Upper lobe of right lung (tissue), 1 donor: Measurements from ENCODE around the gene SLC6A6. TPM values are rescaled to one million over a fixed set of nuclear protein-coding genes. Genes with fewer than 3 reads are reported as not detected.
A peak's percentile ranks its signal among the peaks of the same experiment; 100 is the strongest.

ENCODE experiments used
- ATAC-seq: fragments of 200-7000 bp; cut with Tn5 transposase; one replicate; pipeline ENCODE4 v1.9.1; 2020; ENCODE audit warnings: mild to moderate bottlenecking, moderate library complexity
- DNase-seq: peaks from one replicate; pipeline ENCODE4 v3.0.0-alpha.2; 2020
- H3K27ac ChIP-seq: fragments of 200-600 bp; one replicate; pipeline ENCODE4 v1.8.0; 2022
- H3K27me3 ChIP-seq: fragments of 200-600 bp; one replicate; pipeline ENCODE4 v1.8.0; 2022; ENCODE audit warnings: mild to moderate bottlenecking
- H3K36me3 ChIP-seq: fragments of 200-600 bp; one replicate; pipeline ENCODE4 v1.8.0; 2022
- H3K4me1 ChIP-seq: fragments of 200-600 bp; one replicate; pipeline ENCODE4 v1.8.0; 2022
- H3K4me3 ChIP-seq: fragments of 200-600 bp; one replicate; pipeline ENCODE4 v1.8.0; 2022; ENCODE audit warnings: mild to moderate bottlenecking
- H3K9me3 ChIP-seq: fragments of 200-600 bp; one replicate; pipeline ENCODE4 v1.8.0; 2022
- intact Hi-C: fragments of 100-400 bp; cut with DNase I; formaldehyde crosslinking; loops from one replicate; pipeline ENCODE4 v1.11.0; 2022
- total RNA-seq: library from RNA; stranded (reverse); fragmentation: NEBNext Ultra II Directional; extraction: Animal tissue kit (Norgen Biotek cat#: 25700); gene quantifications from one replicate; pipeline ENCODE4 v1.2.1, GENCODE V29; 2021
- TF ChIP-seq, protein P1 (sequence below): fragments of 200-600 bp; IDR thresholded peaks from one replicate; pipeline ENCODE4 v1.8.0; 2022; ENCODE audit warnings: antibody characterized with exemption
- donor health status: DM: no; HTN: yes; CAD: no; lungs with severe emphysema.

The SLC6A6 gene
- total RNA-seq, 1 donor from 2014 or later = 54.3 TPM

DNA sequence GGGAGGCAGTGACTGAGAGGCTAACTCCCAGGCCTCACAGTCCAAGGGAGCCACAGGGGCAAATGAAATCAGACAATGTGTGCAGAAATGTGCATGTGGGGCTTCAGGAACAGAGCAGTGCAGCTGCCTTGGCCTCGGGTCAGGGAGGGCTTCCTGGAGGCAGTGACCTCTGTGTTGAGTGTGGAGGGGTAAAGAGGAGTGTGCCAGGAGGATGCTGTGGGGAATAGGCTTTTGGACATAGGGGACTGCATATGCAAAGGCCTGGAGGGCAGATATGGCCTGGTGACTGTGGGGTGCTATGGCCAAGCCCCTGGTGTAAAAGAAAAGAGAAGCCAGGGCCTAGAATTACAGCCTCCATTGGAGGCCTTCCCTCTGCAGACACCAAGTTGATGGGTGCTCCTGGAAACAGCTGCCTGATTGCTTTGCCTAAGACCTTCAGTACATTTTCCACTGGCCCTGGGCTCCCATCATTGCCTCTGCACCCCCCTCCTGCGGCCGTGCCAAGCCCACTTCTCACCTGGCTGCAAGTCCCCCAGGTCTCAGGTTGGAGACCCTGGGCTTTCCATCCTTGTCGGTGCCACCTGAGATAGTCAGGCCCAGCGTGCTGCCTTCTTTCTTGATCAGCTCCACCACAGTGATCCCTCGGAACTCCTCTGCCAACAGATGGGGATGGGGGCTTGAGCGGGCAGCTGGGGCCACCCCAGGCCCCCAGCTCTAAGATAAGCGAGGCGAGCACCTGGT, 122.7 kb downstream of the SLC6A6 start:
- no peaks in the 10 kb centered on the region for H3K9me3 ChIP-seq
- H3K27me3 ChIP-seq = no peaks in the 10 kb centered on the region
- no peak overlapping the region for H3K27ac ChIP-seq
- no peak overlapping the region for H3K4me3 ChIP-seq
- intact Hi-C loops = no loop called here
- H3K36me3 ChIP-seq = no peaks in the 10 kb centered on the region
- DNase-seq (peak; percentile 46), ATAC-seq (no peak)
- TF ChIP-seq, protein P1, sequence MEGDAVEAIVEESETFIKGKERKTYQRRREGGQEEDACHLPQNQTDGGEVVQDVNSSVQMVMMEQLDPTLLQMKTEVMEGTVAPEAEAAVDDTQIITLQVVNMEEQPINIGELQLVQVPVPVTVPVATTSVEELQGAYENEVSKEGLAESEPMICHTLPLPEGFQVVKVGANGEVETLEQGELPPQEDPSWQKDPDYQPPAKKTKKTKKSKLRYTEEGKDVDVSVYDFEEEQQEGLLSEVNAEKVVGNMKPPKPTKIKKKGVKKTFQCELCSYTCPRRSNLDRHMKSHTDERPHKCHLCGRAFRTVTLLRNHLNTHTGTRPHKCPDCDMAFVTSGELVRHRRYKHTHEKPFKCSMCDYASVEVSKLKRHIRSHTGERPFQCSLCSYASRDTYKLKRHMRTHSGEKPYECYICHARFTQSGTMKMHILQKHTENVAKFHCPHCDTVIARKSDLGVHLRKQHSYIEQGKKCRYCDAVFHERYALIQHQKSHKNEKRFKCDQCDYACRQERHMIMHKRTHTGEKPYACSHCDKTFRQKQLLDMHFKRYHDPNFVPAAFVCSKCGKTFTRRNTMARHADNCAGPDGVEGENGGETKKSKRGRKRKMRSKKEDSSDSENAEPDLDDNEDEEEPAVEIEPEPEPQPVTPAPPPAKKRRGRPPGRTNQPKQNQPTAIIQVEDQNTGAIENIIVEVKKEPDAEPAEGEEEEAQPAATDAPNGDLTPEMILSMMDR = no peak
- H3K4me1 ChIP-seq = no peaks in the 10 kb centered on the region

DNA sequence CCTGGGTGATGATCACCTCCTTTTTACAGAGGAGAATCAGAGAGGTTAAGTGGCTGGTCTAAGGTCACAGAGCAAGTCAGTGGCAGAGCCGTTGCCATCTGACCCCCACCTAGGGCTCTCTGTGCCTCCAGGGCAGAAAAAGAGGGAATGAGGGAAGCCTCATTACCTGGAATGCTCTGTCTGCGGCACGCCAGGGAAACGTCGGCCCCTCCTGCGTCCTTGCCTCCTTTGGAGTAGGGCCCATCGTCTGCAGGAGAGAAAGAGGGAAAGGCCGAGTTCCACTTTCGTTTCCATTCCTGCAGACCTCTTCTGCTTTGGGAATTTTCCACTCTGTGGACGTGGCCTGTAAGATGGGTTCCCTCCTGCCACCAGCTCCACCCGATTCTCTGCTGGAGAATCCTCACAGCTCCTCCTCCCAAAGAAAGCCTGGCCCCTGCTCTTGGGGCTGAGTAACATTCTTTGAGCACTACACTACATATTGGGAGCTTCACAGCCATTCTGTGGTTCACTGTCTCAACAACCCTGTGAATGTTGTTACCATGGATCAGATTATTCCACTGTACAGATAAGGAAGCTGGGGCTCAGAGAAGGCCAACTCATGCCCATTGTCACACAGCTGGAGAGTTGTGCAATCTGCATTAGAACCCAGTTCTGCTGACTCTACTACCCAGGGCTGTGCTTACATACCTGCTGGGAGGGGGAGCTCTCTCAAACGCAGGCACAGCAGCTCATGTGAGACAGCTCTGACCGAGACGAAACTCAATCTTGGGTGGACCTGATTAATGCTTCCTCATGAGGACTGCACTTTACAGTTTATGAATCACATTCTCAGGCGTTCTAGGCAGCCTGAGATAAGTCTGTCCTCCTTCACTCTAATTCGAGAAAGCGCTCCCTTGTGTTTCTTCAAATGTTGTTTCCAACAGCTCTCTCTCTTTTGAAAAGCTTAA, 123.6 kb downstream of the SLC6A6 start:
- ATAC-seq (no peak), DNase-seq (peak; percentile 42)
- H3K4me1 ChIP-seq = no peaks in the 10 kb centered on the region
- H3K36me3 ChIP-seq = no peaks in the 10 kb centered on the region
- intact Hi-C loops = no loop called here
- no peak overlapping the region for H3K4me3 ChIP-seq
- H3K27ac ChIP-seq = no peak overlapping the region
- no peaks in the 10 kb centered on the region for H3K9me3 ChIP-seq
- TF ChIP-seq, protein P1 = no peak
- H3K27me3 ChIP-seq = no peaks in the 10 kb centered on the region

DNA sequence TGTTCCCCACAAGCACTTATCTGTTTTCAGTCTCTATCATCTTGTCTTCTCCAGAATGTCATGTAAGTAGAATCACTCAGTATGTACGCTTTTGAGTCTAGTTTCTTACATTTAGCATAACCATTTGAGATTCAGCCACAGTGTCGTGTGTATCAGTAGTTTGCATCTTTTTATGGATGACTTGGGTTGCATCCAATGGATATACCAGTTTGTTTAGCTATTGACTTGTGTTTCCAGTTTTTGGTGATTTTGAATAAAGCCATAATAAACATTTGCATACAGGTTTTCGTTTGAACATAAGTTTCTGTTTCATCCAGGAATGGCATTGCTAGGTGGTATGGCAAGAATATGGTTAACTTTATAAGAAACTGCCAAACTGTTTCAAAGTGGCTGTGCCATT, 125.7 kb downstream of the SLC6A6 start:
- ATAC-seq (no peak), DNase-seq (no peak)
- no peaks in the 10 kb centered on the region for H3K4me1 ChIP-seq
- intact Hi-C loops = no loop called here
- H3K4me3 ChIP-seq = no peak overlapping the region
- H3K9me3 ChIP-seq = no peaks in the 10 kb centered on the region
- no peak overlapping the region for H3K27ac ChIP-seq
- TF ChIP-seq, protein P1 = no peak
- H3K36me3 ChIP-seq = no peaks in the 10 kb centered on the region
- H3K27me3 ChIP-seq = no peaks in the 10 kb centered on the region

DNA sequence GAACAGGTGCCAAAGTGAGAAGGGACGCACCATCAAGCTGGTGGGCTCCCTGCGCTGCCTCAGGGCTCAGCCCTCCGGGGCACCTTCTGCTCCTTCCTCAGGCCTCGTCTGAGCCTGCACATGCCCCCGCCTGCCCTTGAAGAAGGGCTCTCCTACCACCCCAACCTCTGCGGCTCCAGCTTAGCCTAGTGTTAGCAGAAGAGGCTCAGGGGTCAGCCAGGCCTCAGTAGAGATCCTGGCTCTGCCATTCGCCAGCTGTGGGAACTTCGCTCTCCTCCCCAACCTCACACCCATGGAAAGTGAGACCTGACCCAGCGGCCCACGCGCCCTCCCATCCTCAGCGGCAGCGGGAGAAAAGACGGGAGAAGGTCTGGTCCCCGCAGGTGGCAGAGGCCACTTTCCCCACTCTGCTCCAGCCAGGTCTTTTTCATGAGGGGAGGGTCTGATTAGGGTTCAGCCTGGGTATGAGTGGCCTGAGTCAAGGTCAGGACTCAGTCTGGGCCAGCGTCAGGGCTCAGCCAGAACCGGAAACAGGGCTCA, 129.5 kb downstream of the SLC6A6 start:
- DNase-seq = no peak
- Histone ChIP-seq H3K27ac (no peak overlapping the region), H3K4me1 (no peaks in the 10 kb centered on the region), H3K36me3 (no peaks in the 10 kb centered on the region), H3K9me3 (no peaks in the 10 kb centered on the region), H3K4me3 (no peak overlapping the region), H3K27me3 (peaks cover 6% of the 10 kb centered on the region)
- ATAC-seq = no peak
- TF ChIP-seq, protein P1 = no peak
- intact Hi-C loops = no loop called here

DNA sequence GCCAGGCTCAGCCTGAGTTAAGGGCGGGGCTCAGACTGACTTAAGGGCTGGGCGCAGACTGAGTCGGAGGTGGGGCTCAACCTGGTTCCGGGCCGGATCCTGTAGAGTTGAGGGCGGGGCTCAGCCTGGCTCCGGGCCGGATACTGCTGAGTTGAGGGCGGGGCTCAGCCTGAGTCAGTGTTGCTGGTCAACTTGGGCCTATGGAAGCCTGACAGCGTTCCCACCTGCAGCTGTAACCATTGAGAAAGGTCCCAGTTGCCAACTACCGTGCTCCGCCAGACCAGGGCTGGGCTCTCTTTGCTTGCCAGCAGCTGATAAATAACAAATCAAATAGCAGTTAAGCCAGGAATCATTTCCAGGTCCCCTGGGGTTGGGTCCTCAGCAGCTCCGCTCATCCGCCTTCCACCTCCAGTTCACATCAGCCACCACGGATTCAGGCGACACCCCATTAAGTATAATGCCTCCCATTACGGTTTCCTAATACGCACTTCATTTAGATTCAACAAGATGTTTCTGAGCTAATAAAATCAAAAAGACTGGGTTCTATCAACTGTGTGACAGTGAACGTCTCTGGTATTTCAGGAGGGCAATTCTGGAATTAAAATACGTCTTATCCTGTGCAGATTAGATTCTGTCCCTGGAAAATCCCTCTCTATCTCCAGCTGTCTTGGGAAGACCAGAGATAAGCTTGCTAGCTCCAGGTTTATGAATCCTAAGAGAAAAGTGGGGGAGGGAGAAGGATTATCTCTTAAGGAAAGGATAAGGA, 130.5 kb downstream of the SLC6A6 start:
- no peak for DNase-seq
- ATAC-seq = peak; percentile 68
- intact Hi-C loops = no loop called here
- H3K4me3 ChIP-seq = no peak overlapping the region
- H3K4me1 ChIP-seq = no peaks in the 10 kb centered on the region
- H3K9me3 ChIP-seq = no peaks in the 10 kb centered on the region
- TF ChIP-seq, protein P1 = no peak
- H3K27me3 ChIP-seq = peaks cover 6% of the 10 kb centered on the region
- H3K36me3 ChIP-seq = no peaks in the 10 kb centered on the region
- H3K27ac ChIP-seq = no peak overlapping the region
